Kidney (tissue), 14 donors: Measurements from ENCODE around the gene HAND1. TPM values are rescaled to one million over a fixed set of nuclear protein-coding genes. Genes with fewer than 3 reads are reported as not detected.

ENCODE experiments used
- DNase-seq, 5 donors: peaks; one replicate each; pipeline ENCODE4 v3.0.0-alpha.2; 2013 to 2020
- FAIRE-seq: peaks from 2 replicates; lab custom pipeline; 2012; peaks lifted over from hg19 to GRCh38; lab: Jason Lieb, UNC
- H3K27ac ChIP-seq, 2 donors: one replicate each; pipeline ENCODE4 v1.7.0; 2013; ENCODE audit warnings: low read depth in 2 of 2, low read length in 2 of 2, inconsistent platforms in 1 of 2
- H3K27me3 ChIP-seq: one replicate; pipeline ENCODE4 v1.7.1; 2013; ENCODE audit warnings: low read length, inconsistent platforms; ENCODE audit not compliant: control insufficient read depth, insufficient read depth
- H3K36me3 ChIP-seq, 3 donors: one replicate each; pipeline versions ENCODE4 v1.7.0 to v1.7.1; 2013; ENCODE audit warnings: low read length in 3 of 3, control low read depth in 1 of 3, inconsistent platforms in 1 of 3; ENCODE audit not compliant: insufficient read depth in 3 of 3, control insufficient read depth in 2 of 3
- H3K4me1 ChIP-seq, 3 donors: one replicate each; pipeline versions ENCODE4 v1.7.0 to v1.7.1; 2013; ENCODE audit warnings: low read length in 3 of 3, inconsistent platforms in 1 of 3, low read depth in 1 of 3; ENCODE audit not compliant: control insufficient read depth in 2 of 3, insufficient read depth in 2 of 3
- H3K4me3 ChIP-seq, 3 donors: one replicate each; pipeline versions ENCODE4 v1.7.0 to v1.8.1; 2013; ENCODE audit warnings: low read length in 3 of 3, control low read depth in 1 of 3, inconsistent platforms in 1 of 3
- H3K9ac ChIP-seq, 3 donors: one replicate each; pipeline versions ENCODE4 v1.7.0 to v1.7.1; 2013; ENCODE audit warnings: low read length in 3 of 3, control low read depth in 1 of 3, inconsistent platforms in 1 of 3
- H3K9me3 ChIP-seq, 3 donors: one replicate each; pipeline versions ENCODE4 v1.7.0 to v1.7.1; 2013; ENCODE audit warnings: low read length in 3 of 3, control low read depth in 1 of 3, inconsistent platforms in 1 of 3; ENCODE audit not compliant: control insufficient read depth in 2 of 3, insufficient read depth in 1 of 3
- CTCF ChIP-seq: IDR thresholded peaks from 3 replicates; pipeline ENCODE4 v1.5.1; 2012; ENCODE audit warnings: mild to moderate bottlenecking, moderate library complexity, borderline replicate concordance; ENCODE audit not compliant: insufficient read depth; ENCODE audit errors: extremely low read depth
- intact Hi-C: fragments of 100-400 bp; cut with DNase I; formaldehyde crosslinking; loops from one replicate; pipeline ENCODE4 v1.11.1; 2022
- polyA plus RNA-seq: library from polyadenylated mRNA; stranded (reverse); fragments of 350-450 nt; fragmentation: Illumina TruSeq; extraction: RNeasy Lipid Tissue Mini Kit (QIAGEN cat#74804); gene quantifications from one replicate; pipeline ENCODE4 v1.2.3, GENCODE V29; 2014; ENCODE audit warnings: low read depth, low replicate concordance; ENCODE audit not compliant: insufficient read depth
- total RNA-seq: library from RNA; stranded (reverse); fragmentation: NEBNext Ultra II Directional; extraction: Animal tissue kit (Norgen Biotek cat#: 25700); gene quantifications from one replicate; pipeline ENCODE4 v1.2.1, GENCODE V29; 2021
- donor health status: control.
- donor health status: control.
- donor health status: control.
- donor health status: control.
- donor health status: control.
- donor health status: DM: yes; HTN: yes; CAD: no.
- donor health status: Normal renal cell carcinoma (clear cell type).

HAND1 gene
- total and polyA plus RNA-seq, 2 donors from 2014 or later = not detected

DNA sequence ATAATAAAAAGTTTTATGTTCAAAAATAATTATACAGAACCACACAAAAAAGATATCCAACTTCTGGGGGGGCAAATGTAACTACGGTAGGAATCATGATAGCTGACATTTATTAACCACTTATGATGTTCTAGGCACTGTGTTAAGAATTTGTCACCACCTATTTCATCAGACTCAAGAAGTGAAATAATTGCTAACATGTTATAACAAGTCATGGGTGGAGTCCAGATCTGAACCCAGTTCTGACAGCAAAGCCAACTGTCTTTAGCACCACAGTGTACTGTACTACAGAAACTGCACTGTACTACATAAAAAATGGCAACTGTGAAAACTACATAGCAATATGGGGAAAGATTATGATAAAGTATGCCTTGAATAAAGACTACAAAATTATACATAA is 35.2 kb downstream of the HAND1 start:
- no peak overlapping the region for H3K4me3 ChIP-seq
- DNase-seq (no peak), FAIRE-seq (no peak)
- peaks cover 0 to 7% (median 3%) of the 10 kb centered on the region in 3 donors for H3K4me1 ChIP-seq
- intact Hi-C loops = no loop called here
- H3K27ac ChIP-seq = no peak overlapping the region
- H3K27me3 ChIP-seq = no peaks in the 10 kb centered on the region
- no peak for TF ChIP-seq CTCF
- no peaks in the 10 kb centered on the region for H3K9me3 ChIP-seq
- H3K36me3 ChIP-seq = peaks cover 0 to 7% (median 0%) of the 10 kb centered on the region in 3 donors
- no peak overlapping the region for H3K9ac ChIP-seq

DNA sequence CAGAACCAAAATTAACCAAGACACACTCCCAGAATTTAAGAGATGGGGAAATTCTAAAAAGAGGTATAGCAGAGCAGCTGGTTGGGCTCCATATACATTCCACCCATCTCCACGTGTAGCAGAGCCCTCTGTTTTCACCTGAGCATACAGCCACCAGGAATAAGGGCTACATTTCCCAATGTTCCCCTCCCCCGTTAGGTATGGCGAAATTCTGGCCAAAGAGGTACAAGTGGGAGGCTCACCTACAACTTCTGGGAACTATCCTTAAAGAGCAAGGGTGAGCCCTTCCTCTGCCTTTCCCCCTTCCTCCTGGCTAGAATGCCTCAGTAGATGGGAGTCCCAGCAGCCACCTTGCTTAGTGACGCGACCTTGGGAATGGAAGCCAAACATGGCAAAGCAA is 37.5 kb downstream of the HAND1 start:
- no peak overlapping the region for H3K27ac ChIP-seq
- TF ChIP-seq CTCF = no peak
- no peaks in the 10 kb centered on the region for H3K27me3 ChIP-seq
- H3K9ac ChIP-seq = no peak overlapping the region
- H3K4me1 ChIP-seq = peaks cover 0 to 2% (median 0%) of the 10 kb centered on the region in 3 donors
- H3K36me3 ChIP-seq = peaks cover 0 to 7% (median 2%) of the 10 kb centered on the region in 3 donors
- intact Hi-C loops = no loop called here
- H3K9me3 ChIP-seq = no peaks in the 10 kb centered on the region
- DNase-seq = no peak
- FAIRE-seq = no peak
- no peak overlapping the region for H3K4me3 ChIP-seq

- no peaks in the 10 kb centered on the region for H3K27me3 ChIP-seq
- H3K9me3 ChIP-seq = no peaks in the 10 kb centered on the region
- H3K36me3 ChIP-seq = peaks cover 0 to 7% (median 2%) of the 10 kb centered on the region in 3 donors
- H3K4me1 ChIP-seq = no peaks in the 10 kb centered on the region
- FAIRE-seq = no peak
- no peak overlapping the region for H3K9ac ChIP-seq
- no peak overlapping the region for H3K4me3 ChIP-seq
- TF ChIP-seq CTCF = no peak
- intact Hi-C loops = no loop called here
- H3K27ac ChIP-seq = no peak overlapping the region
- no peak for DNase-seq
Measured at GRCh38 chr5:154437281-154437965, 40.6 kb downstream of the HAND1 start.
